GM21447 (cell line): ENCODE results near the gene UBTF.
"Not testable (repeated sequence)": the region's sequence is repeated elsewhere in the genome, so short reads cannot be mapped to it uniquely, and the experiment has no call there.

Experiments
- ATAC-seq: cut with Tn5 transposase; IDR thresholded peaks from one replicate; pipeline ENCODE4 v1.9.1; 2021; ENCODE audit not compliant: unreplicated experiment

UBTF gene

DNA sequence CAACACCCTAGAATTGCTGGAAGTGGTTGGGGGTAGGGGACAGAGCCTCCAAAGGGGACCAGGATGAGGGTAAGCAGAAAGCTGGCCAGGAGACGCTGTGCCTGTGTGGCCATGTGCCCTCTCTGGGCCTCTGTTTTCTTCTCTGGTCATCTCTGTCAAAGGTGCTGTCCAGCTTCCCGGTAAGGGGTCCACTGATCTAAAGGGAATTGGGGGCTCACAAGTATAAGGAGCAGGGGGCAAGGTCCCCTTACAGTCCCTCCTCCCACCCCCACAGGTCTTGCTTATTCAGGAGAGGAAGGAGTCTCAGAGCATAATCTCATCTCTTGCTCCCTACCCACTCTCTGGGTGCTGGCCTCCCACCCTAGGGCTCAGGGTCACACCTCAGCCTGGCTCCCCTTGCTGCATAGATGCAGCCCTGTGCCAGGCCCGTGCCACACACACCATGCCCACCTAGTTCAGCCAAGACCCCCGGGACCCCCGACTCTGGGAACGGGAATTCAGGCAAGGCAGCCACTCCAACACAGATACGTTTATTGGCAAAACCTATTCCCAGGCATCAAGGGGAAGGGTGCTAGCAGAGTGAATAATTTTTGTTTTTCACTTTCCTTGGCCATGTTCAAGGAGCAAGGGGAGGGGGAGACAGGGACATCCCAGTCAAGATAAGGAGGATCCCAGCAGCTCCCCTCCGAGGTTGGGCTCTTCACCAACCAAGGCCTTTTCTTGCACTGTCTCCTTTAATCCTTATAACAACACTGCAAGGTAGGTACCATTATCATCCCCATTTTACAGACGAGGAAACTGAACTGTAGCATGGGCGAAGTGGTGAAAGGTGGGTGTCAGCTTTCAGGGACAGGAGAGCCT, 28.6 kb upstream of the UBTF start:
- no peak for ATAC-seq

DNA sequence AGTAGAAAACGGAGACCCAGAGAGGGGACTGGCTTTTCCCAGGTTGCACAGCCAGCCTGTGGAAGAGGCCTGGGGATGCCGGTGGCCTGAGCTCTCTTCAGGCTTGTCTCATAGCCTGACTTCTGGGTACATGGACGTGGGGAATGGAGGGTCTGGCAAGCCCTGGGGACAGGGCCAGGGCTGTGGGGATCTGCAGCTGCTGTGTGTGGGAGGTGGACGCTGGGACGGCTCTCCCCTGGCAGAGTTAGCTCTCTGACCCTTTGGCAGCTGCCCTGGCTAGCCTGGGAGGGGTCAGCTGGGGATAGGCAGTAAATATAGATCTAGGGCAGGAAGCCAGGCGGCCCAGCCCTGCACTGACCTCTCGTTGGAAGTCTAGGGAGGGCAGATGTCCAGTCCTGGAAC, 28.0 kb upstream of the UBTF start:
- ATAC-seq: no peak

DNA sequence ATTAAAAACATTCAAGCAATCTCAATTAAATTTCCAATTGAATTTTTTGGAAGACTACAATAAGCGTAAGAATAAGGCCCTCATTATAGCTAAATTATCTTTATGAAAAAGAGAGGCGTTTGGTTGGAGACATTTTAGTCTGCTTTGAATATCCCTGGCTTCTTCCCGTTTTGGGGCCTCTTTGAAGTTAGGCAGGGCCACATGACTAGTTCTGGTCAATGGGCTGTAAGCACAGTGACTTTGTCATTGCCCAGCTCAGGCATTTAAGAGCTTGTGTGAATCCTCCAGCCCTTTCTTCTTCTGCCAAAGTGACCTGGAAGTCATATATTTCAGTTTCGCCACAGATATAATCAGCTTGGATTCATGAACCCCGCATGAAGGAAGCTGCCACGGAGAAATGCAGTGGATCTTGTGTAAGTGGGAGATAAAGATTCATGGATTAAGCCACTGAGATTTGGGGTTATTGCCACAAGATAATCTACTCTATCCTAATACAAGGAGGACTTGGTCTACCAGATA, 21.7 kb upstream of the UBTF start:
- no peak for ATAC-seq

- ATAC-seq: not testable (repeated sequence)
These were observed 18.4 kb upstream of the UBTF start for GRCh38 chr17:44237886-44238285.

DNA sequence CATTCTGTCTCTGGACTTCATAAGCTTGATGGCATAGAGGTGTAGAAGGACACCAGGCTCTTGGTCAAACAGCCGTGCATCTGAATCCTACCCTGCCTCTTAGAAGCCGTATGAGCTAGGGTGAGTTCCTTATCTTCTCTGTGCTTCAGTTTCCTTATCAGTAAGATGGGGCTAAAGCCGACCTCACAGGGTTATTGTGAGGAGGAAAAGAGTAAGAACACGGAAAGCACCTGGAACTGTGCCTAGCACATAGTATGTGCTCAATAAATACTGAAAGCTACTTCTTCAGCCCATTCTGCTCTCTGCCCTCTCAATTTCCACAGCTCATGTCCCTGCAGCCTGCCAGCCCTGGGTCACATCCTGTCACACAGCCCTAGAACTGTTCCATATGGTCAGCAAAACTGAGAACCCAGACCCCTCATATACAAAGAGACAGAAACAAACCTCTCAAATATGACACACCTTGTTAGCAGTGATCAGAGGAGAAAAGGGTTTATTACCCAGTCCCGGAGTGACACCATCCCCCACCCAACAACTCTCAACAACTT, 17.0 kb upstream of the UBTF start:
- ATAC-seq: no peak

- ATAC-seq: no peak
These were observed 16.1 kb upstream of the UBTF start for GRCh38 chr17:44235583-44235936.

- ATAC-seq: no peak
These were observed 14.1 kb upstream of the UBTF start for GRCh38 chr17:44233582-44233981.

GRCh38 chr17:44232061-44232460, 12.6 kb upstream of the UBTF start:
- no peak for ATAC-seq

- no peak for ATAC-seq
These were observed 10.7 kb upstream of the UBTF start for GRCh38 chr17:44230140-44230539.

- ATAC-seq: no peak
These were observed 9.6 kb upstream of the UBTF start for GRCh38 chr17:44229090-44229489.

DNA sequence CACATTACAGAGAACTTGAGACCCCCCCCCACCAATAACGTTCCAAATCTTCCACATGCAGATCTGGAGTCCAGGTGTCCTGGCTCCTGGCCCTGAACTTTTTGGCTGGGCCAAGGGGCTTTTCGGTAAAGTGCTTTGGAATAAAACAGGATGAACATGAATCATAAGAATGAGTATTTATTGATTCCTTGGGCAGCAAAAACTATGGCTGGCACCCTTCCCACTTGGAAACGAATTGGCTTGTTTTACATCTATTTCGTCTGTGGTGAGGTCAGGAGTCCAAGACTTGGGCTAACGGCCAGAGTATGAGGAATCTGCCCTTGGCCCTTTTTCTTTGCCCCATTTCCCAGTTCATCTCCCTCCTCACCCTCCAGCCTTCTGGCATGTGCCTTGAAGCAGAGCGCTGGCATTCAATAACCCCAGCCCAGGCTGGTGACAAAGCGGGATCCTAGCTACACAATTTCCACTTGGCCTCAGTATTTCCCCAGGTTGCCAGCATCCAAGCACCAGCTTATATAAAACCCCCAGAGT, 4.1 kb upstream of the UBTF start:
- ATAC-seq: no peak

- ATAC-seq: no peak
These were observed 2.8 kb upstream of the UBTF start for GRCh38 chr17:44222112-44222869.

GRCh38 chr17:44221862-44222111, 2.3 kb upstream of the UBTF start:
- ATAC-seq: no peak

DNA sequence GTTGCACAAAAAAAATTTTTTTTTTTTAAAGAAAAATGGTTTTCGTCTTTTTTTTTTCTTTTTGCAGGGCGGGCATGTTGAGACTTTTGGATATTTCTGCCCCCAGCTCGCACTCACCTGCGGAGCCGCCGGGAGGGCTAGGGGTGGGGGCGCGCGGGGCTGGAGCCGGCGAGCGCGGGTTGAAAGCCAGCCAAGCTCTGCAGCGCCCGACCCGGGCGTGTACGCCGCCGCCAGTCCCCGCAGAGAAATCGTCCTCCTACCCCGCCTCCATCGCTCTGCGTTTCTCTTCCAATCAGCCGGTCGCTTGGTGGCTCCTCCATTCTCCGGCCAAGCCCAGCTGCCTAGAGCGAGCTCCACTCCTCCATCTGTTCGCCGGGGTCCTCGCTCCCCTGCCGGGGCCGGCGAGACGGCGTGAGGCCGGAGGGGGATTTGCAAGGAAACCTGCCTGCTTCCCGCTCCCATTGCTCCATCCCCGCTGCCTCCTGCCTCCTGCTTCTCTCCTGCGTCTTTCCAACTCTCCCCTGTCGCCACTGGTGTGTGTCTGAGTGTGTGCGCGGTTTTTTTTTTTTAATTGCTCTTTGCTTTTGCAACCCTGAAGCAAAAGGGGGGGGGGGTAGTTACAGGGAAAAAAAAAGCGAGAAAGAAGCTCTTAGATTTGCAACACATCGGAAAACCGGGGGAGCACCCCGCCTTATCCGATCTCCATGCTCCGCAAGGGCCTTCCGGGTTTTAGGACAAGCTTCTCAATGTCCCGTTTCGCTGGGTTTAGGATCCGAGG, 1.8 kb upstream of the UBTF start:
- no peak for ATAC-seq

DNA sequence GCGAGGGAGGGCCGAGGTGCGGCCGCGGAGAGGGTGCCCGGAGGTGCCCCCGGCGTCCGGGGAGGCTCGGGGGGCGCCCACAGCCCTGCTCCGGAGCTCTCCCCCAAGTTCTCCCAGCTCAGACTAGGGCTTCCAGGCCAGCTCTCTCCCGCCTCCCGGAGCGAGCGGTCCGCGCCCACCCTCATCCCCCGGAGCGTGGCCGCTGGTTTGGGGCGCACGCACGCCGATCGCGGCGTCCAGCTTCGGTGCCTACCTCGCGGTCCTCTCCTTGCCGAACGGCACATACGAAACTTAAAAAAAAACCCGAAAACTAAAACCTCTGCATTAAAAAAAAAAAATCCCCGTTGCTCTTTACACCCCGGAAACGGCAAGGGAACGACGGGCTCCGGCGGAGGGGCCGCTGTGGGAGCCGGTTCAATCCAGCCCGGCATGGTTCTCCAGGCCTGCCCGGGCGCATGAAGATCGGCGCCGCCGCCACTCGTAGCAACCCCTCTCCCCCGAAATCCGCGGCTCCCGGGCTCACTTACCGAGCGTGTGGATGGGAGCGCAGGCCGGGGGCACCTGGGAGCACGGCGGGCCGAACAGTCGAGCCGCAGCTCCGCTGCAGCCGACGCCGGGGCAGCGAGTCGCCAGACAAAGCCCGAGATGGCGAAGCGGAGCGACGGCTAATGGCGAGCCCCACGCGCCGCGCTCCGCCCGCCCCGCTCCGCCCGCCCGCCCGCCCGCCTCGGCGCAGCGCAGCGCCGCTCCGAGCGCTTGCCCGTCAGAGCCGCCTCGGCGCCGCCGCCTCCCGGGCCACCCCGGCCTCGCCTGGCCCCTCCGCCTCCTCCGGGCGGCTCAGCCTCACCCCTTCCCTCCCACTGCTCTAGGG, 973 bp upstream of the UBTF start:
- ATAC-seq: peak; percentile 0

DNA sequence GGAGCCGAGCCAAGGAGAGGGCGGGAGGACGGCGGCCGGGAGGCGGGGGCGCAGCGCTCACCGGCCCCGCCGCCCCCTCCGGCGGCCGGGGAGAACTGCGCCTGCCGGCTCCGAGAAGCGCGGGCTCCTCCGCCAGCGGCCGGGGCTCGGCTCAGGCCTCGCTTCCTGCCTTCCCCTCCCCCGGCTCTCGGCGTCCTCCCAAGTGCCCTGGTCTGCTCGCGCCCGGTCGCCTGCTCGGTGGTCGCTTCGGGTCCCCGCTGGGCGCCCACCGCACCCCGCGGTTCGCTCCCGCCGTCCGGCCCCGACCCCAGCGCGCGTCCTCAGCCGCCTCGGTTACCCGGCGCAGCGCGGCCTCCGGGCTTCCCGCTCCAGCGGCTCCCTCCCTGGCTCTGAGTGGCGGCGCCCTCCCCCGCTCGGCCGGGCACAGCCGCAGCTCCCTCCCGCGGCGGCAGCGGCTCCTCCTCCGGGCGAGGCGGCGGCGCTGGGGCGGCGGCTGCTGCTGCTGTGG, 313 bp downstream of the UBTF start:
- peak; percentile 31 for ATAC-seq

- ATAC-seq: peak; percentile 21
These were observed 949 bp downstream of the UBTF start for GRCh38 chr17:44218344-44219107.

GRCh38 chr17:44217738-44218343, 1.6 kb downstream of the UBTF start:
- ATAC-seq: no peak

DNA sequence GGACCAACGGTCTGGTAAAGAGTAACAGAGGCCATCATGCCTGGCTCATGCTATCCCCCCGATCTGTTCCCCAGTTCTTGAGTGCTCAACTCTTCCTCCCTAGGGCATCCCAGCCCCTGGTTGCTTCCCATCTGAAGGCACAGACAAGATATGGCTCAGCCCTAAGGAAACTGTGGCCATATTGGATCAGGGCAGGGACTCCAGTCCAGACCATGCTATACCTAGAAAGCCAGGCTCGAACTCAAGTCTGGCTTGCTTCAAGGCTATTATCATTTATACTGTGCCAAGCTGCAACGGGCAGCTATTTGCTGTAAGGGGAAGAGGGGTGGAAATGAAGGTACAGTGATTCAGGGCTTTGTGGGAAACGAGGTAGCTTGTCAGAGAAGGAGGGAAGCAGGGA, 2.8 kb downstream of the UBTF start:
- ATAC-seq: no peak
